ENCODE results near the gene BANK1.
"Not testable (repeated sequence)": the region's sequence is repeated elsewhere in the genome, so short reads cannot be mapped to it uniquely, and the experiment has no call there.

The BANK1 gene

GRCh38 chr4:101888472-101888871 lies 97.9 kb downstream of the BANK1 start:
- no peak for DNase-seq

- not testable (repeated sequence) for DNase-seq
Measured at GRCh38 chr4:101905527-101905926, 115.0 kb downstream of the BANK1 start.

GRCh38 chr4:101910786-101911373 lies 120.3 kb downstream of the BANK1 start:
- DNase-seq, result no peak

- DNase-seq, result no peak
Measured at GRCh38 chr4:101911616-101912015, 121.1 kb downstream of the BANK1 start.

GRCh38 chr4:101914761-101915160 lies 124.2 kb downstream of the BANK1 start:
- no peak for DNase-seq

- DNase-seq, result no peak
Measured at GRCh38 chr4:101919373-101919977, 128.9 kb downstream of the BANK1 start.

- DNase-seq, result no peak
Measured at GRCh38 chr4:101921370-101921769, 130.8 kb downstream of the BANK1 start.

GRCh38 chr4:101931619-101932018 lies 141.1 kb downstream of the BANK1 start:
- DNase-seq, result no peak

- no peak for DNase-seq
Measured at GRCh38 chr4:101933855-101934254, 143.3 kb downstream of the BANK1 start.

GRCh38 chr4:101938836-101939235 lies 148.3 kb downstream of the BANK1 start:
- DNase-seq, result no peak

GRCh38 chr4:101941816-101942358 lies 151.4 kb downstream of the BANK1 start:
- no peak for DNase-seq

GRCh38 chr4:101942891-101943290 lies 152.4 kb downstream of the BANK1 start:
- no peak for DNase-seq

GRCh38 chr4:101944649-101945048 lies 154.1 kb downstream of the BANK1 start:
- no peak for DNase-seq

GRCh38 chr4:101948055-101948454 lies 157.5 kb downstream of the BANK1 start:
- no peak for DNase-seq

- no peak for DNase-seq
Measured at GRCh38 chr4:101948951-101949350, 158.4 kb downstream of the BANK1 start.

- no peak for DNase-seq
Measured at GRCh38 chr4:101950258-101950979, 159.9 kb downstream of the BANK1 start.

GRCh38 chr4:101952985-101953384 lies 162.5 kb downstream of the BANK1 start:
- no peak for DNase-seq

GRCh38 chr4:101953949-101954348 lies 163.4 kb downstream of the BANK1 start:
- no peak for DNase-seq

GRCh38 chr4:101954351-101954750 lies 163.8 kb downstream of the BANK1 start:
- no peak for DNase-seq

GRCh38 chr4:101954975-101955678 lies 164.6 kb downstream of the BANK1 start:
- DNase-seq, result no peak

GRCh38 chr4:101956068-101956825 lies 165.7 kb downstream of the BANK1 start:
- no peak for DNase-seq

GRCh38 chr4:101958547-101958946 lies 168.0 kb downstream of the BANK1 start:
- DNase-seq, result no peak

- DNase-seq, result no peak
Measured at GRCh38 chr4:101960431-101960830, 169.9 kb downstream of the BANK1 start.
